GM19193 (cell line): Measurements from ENCODE around the gene DPP10.

Experiments used
- POLR2A ChIP-seq: IDR thresholded peaks from 4 replicates; pipeline ENCODE4 v1.6.1; 2011; ENCODE audit not compliant: insufficient read depth, insufficient read length; ENCODE audit errors: extremely low read depth

Gene DPP10

DNA sequence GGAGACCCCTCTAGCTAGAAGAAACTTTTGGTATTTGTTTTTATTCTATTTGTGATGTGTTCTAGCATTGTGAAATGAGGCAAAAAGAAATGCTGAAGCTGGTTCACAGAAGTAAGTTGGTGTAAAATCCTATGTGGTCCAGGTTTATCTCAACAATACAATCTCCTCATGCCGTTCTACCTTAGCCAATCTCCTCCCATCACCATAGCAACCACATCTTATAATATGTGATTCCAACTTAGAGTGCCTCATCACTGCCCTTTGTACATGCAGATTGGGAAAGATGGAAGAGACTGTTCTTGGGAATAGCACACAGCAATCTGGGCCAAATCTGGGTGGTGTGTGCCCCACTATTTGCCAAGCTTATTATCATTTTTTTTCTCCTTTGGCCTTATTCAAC is 30.3 kb downstream of the DPP10 start:
- TF ChIP-seq POLR2A, result no peak

DNA sequence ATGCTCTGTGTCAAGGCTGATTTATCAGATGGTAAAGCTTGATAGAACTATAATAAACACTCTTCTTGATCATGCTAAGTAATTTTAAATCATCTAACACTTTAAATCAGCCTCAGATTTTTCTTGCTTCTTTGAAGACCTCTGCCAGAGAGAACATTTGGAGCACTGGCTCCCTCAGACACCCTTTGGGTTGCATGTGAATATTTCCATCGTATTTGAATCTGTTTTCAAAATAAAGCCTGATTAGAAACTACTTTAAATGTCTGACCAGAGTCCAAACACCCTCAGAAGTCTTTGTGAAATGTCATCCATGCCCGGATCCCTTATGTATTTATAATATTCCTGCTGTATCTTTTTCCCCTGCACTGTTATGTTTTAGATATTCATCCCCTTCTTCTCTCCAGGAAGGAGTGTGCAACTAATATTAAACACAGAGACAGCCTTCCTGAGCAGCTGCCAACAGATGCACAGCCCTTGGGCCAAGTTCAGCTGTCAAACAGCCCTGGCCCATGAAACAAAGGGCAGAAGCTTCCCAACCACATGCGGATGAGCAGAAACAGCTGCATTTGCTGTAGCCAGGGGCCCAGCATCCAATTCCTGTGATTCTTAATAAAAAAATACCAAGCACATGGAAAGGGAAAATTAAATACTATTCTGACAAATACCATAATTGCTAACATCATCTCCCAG is 46.5 kb downstream of the DPP10 start:
- TF ChIP-seq POLR2A, result no peak

DNA sequence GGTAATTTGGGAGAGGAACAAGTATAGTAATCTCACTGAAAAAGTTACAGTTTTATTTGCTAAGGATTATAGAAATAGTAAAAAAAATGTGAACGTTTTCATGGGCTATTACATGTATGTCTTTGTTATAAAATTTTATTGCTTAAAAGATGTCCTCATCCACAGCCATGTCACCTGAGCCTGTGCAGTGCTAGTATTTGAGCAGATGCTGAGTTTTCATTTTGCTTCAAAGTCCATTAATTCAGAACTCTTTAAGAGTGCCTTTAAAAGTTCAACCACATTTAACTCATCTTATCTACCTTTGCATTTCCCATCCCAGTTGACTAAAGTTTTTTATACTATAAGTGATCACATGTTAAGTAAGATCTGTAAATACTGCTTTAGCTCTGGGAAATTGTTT is 52.6 kb downstream of the DPP10 start:
- no peak for TF ChIP-seq POLR2A

DNA sequence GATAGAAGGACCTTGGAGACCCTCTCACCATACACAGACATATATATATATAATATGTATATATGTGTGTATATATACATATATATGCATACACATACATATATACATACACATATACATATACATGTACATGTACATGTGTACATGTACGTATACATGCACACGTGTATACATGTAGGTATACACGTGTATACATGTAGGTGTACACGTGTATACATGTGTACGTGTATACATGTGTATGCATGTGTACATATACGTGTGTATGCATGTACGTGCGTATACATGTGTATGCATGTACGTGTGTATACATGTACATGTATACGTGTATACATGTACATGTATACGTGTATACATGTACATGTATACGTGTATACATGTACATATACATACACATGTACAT is 54.5 kb downstream of the DPP10 start:
- no peak for TF ChIP-seq POLR2A

DNA sequence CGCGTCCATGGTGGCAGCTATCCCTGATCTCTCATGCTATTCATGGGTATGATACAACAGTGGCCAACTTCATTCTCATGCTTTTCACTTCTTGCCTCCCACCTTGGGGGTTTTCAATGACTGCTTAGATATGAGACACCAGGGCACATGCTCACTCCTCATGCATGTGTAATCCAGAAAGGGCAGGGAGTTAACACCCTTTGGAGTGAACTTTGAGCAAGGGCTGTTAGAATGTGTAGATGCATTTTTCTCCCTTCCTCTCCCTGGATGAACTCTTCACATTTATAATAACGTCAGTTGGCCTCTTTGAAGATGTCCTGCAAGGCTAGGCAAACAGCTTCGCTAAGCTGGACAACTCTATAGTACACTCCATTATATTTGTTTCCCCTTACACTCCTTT is 56.7 kb downstream of the DPP10 start:
- TF ChIP-seq POLR2A, result no peak

DNA sequence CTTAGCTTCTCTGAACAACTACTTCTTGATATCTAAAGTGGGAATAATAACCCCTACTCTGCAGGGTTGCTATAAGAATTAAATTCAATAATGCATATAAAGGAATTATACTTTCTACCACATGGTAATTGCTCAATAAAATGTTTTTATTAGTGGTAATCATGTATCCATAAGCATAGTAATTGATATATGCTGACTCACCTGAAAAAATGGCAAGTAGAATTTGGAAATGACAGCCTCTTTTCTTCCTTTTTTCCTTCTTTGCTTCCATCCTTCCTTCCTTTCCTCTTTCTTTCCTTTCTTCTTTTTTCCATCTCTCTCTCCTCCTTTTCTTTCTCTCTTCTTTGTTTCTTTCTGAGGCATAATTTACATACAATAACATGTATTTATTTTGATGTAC is 65.3 kb downstream of the DPP10 start:
- no peak for TF ChIP-seq POLR2A

DNA sequence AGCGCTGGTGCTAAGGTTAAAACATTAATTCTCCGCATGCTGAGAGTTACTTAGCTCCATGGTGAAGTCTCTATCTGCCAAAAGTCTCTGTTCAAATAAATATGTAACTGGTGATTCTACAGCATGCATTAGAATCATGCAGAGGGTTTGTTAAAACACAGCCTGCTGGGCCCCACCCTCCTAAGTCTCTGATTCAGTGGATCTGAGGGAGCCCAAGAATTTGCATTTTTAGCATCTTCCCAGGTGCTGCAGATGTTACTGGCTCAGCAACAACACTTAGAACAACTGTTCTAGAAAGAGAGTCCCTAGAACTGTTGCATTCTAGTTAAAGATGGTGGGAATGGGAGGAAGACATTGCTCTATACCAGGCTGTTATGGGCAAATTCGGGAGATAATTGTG is 73.4 kb downstream of the DPP10 start:
- TF ChIP-seq POLR2A, result no peak

DNA sequence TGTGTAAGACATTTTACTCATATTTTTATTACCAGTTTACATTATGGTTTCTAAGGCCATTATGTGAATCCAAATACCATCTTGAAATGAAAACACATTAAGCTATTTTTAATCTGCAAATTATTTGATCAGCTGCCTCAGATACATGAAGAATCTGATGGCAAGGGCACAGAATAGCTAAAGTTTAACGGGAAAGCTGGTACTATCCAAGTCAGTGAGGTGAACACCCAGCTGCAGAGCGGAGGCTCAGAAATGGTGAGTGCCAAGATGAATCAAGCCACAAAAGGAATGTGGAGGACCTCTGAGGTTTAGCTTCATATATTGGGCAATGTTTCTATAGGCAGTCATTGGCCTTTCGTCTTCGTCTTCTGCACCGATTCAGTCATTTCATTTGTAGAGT is 75.1 kb downstream of the DPP10 start:
- TF ChIP-seq POLR2A, result no peak

DNA sequence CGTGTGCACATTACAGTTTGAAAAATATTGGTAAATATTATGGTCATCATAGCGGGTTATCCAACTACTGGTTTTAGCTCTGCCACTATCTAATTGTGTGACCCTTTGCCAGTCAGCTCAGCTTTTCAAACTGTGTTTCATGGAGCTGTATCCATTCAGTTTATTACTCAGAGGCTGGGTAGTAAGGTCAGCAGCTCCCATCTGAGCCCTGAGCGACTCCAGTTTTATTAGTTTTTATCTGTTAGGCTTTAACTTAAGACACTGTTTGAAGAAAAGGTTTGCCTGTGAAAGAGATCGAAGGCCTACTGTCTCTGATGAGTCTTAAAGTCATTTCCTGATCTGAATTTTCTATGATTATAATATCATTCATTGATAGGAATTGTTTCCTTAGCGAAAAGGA is 76.3 kb downstream of the DPP10 start:
- no peak for TF ChIP-seq POLR2A

DNA sequence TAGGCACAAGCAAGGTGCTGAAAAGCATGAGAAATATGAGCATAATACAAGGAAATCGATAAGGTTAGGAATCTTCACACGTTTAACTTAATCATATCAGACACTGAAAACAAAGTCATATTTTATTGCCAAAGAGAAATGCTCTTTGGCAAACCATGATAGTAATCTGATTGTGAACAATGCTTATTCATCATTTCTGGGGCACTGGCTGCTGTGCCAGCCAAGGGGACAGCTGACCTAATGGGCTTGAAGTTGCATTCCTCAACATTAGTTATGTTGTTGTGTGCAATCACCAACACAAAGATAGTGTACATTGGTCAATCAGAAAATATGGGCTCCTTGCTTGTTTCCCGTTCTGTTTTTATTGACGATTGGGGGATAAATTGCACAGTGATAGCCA is 83.5 kb downstream of the DPP10 start:
- TF ChIP-seq POLR2A, result no peak

DNA sequence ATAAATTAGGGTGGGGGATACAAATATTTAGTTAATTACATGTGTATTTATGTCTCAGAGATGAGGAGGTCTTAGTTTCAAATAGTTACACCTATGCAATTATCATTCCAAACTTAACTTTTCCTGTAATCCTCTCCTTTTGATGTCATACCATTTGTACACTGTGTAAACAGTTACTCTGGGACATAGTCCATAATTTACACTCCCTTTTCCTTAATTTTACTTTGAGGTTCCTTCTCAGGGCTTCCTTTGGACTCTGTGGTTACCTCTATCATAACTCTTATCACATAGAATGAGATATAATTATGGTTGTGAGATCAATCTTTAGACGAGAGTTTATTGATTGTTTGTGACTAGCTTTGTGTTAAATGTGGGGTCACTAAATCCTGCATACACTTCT is 84.4 kb downstream of the DPP10 start:
- TF ChIP-seq POLR2A, result no peak

DNA sequence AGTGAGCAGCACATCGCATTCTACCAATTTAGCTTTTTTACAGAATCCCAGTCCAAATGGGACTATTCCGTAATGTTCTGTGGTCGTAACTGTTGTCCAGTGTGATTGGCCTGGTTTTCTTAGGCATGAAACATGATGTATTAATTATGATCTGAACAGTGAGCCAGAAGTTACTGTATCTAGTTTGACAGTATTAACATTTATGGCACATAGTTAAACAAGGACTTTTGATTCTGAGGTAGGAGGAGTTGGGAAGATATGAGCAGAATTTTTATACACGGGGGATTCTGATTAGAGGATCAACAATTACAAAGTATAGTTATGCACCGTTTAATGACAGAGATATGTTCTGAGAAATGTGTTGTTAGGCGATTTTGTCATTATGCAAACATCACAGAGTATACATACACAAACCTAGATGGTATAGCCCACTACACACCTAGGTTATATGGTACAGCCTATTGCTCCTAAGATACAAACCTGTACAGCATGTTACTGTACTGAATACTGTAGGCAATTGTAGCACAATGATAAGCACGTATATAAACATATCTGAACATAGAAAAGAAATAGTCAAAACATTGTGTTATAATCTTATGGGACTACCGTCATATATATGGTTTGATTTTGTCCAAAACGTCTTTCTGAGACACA is 85.0 kb downstream of the DPP10 start:
- no peak for TF ChIP-seq POLR2A

DNA sequence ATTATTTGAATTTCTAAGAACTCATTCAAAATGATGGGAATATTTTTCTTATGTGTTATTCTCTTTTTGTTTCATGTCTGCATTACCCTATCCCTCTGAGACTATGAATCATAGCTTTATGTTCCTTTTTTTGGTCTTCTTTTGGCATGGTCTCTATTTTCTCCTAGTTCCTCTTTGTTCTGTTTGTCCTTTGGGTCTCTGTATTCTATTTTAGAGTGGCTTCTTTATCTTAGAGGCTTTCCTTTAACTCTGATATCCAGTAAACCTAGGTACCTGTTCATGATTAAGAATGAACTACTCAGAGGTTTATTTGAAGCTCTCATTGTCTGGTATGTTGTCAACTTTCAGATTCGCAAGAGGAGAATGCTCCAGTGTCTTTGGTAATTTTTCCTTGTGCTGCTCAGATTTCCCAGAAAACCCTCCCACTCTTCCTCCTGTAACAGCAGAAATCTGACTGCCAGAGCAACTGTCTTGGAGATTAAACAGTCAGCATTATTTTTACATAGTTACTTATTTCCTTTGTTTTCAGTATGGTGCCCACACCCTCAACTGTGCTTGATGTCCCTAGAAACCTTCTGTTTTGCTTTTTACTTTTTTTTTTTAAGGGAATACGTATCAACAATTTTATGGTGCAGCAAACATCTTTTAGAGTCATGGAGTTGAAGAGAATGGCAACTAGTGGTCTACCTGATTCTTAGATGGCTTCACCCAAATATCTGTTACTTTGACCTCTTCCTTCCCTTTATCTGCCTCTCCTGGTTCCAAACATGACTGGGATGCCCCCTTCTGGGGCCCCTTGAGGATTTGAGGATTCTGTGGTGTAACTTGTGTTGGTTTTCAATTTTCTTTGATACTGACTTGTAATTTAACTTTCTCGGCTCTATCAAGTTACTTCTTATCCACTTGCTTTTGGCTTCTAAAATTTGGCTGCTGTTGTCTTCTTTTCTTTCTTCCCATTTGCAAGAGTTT is 92.0 kb downstream of the DPP10 start:
- no peak for TF ChIP-seq POLR2A

DNA sequence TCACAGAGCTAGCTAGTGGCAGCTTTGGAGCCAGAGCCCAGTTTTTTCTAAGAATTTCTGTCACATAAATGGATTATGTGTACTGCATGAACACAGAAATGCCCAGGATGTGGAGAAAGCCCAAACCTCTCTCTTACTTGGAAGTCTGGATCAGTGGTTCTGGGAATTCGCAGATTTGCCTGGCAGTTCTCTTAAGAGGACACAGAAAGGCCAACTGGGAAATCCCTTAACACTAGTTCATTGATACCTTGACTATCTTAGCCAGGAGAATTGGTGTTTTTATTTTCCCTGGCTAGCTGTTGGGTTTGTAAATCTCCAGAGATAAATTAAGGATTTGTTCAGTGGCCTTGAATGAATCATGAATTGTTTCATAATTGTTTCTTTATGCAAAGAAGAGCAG is 95.3 kb downstream of the DPP10 start:
- no peak for TF ChIP-seq POLR2A

DNA sequence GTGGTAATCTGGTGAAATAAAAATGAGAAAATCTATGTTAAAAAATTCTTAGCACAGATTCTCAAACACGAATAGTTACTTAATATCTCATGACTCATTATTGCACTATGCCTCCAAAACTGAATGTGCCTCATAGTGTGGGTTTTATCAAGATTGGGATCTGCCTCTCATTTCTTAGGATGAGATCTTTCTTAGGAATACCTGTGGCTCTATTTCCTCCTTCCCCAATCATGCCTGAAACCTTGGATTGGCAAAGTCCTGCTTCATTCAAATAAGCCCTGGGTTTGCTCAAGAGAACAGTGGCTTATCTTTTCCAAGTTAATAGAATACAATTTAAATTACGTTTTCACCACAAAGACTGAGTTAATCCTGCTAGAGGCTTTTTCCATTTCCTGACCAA is 100.3 kb downstream of the DPP10 start:
- no peak for TF ChIP-seq POLR2A
